Measurements from ENCODE around the gene PLXNC1. TPM values are rescaled to one million over a fixed set of nuclear protein-coding genes. Genes with fewer than 3 reads are reported as not detected.

The PLXNC1 gene
- total RNA-seq, 1 donor from 2014 or later, result 4.9 TPM

GRCh38 chr12:94273272-94273671 lies 124.9 kb downstream of the PLXNC1 start:
- Mint-ChIP-seq H3K4me3 (ENCODE audit: unreplicated experiment) (no peak overlapping the region), H3K27ac (ENCODE audit: unreplicated experiment) (no peak overlapping the region), H3K9me3 (ENCODE audit: unreplicated experiment) (peaks cover 6% of the 10 kb centered on the region), H3K4me1 (ENCODE audit: low read depth, unreplicated experiment) (no peaks in the 10 kb centered on the region), H3K27me3 (ENCODE audit: unreplicated experiment) (no peaks in the 10 kb centered on the region), H3K36me3 (ENCODE audit: unreplicated experiment) (peaks cover 4% of the 10 kb centered on the region)
- no peak for TF ChIP-seq CTCF (IDR thresholded peaks at IDR 0.05; ENCODE audit: partially characterized antibody, unreplicated experiment)
- no peak for DNase-seq

- H3K27me3 Mint-ChIP-seq (ENCODE audit: unreplicated experiment), result no peaks in the 10 kb centered on the region
- H3K27ac Mint-ChIP-seq (ENCODE audit: unreplicated experiment), result no peak overlapping the region
- H3K36me3 Mint-ChIP-seq (ENCODE audit: unreplicated experiment), result peaks cover 4% of the 10 kb centered on the region
- peaks cover 6% of the 10 kb centered on the region for H3K9me3 Mint-ChIP-seq (ENCODE audit: unreplicated experiment)
- peaks cover 3% of the 10 kb centered on the region for H3K4me1 Mint-ChIP-seq (ENCODE audit: low read depth, unreplicated experiment)
- TF ChIP-seq CTCF (IDR thresholded peaks at IDR 0.05; ENCODE audit: partially characterized antibody, unreplicated experiment), result no peak
- DNase-seq, result no peak
- H3K4me3 Mint-ChIP-seq (ENCODE audit: unreplicated experiment), result no peak overlapping the region
These were observed 128.3 kb downstream of the PLXNC1 start for GRCh38 chr12:94276725-94277124.

GRCh38 chr12:94277426-94278000 lies 129.1 kb downstream of the PLXNC1 start:
- DNase-seq, result no peak
- Mint-ChIP-seq H3K36me3 (ENCODE audit: unreplicated experiment) (peaks cover 4% of the 10 kb centered on the region), H3K27ac (ENCODE audit: unreplicated experiment) (no peak overlapping the region), H3K4me1 (ENCODE audit: low read depth, unreplicated experiment) (peaks cover 3% of the 10 kb centered on the region), H3K4me3 (ENCODE audit: unreplicated experiment) (no peak overlapping the region), H3K27me3 (ENCODE audit: unreplicated experiment) (no peaks in the 10 kb centered on the region), H3K9me3 (ENCODE audit: unreplicated experiment) (peaks cover 6% of the 10 kb centered on the region)
- no peak for TF ChIP-seq CTCF (IDR thresholded peaks at IDR 0.05; ENCODE audit: partially characterized antibody, unreplicated experiment)

DNA sequence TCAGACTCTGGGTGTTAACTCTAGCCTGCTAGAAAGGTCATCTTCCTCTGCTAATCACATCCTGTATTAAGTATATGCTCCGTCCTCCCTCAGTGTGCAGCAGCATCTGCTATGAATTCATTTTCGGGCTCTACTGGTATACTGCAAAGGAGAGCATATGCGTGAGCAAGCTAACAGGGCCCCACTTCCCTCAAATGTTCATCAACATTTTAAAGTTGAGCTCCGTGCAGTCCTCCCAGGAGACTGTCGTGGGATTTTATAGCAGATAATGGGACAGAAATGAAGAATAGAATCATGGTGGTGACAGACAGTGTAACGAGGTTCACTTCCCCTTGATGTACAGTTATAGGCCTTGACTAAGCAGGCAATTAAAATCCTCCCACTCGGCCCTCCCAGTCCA lies 131.7 kb downstream of the PLXNC1 start:
- Mint-ChIP-seq H3K4me3 (ENCODE audit: unreplicated experiment) (no peak overlapping the region), H3K4me1 (ENCODE audit: low read depth, unreplicated experiment) (peaks cover 3% of the 10 kb centered on the region), H3K9me3 (ENCODE audit: unreplicated experiment) (peaks cover 3% of the 10 kb centered on the region), H3K36me3 (ENCODE audit: unreplicated experiment) (no peaks in the 10 kb centered on the region), H3K27me3 (ENCODE audit: unreplicated experiment) (no peaks in the 10 kb centered on the region), H3K27ac (ENCODE audit: unreplicated experiment) (no peak overlapping the region)
- DNase-seq, result no peak
- no peak for TF ChIP-seq CTCF (IDR thresholded peaks at IDR 0.05; ENCODE audit: partially characterized antibody, unreplicated experiment)

- H3K9me3 Mint-ChIP-seq (ENCODE audit: unreplicated experiment), result peaks cover 3% of the 10 kb centered on the region
- no peak overlapping the region for H3K27ac Mint-ChIP-seq (ENCODE audit: unreplicated experiment)
- DNase-seq, result no peak
- H3K4me1 Mint-ChIP-seq (ENCODE audit: low read depth, unreplicated experiment), result peaks cover 3% of the 10 kb centered on the region
- H3K36me3 Mint-ChIP-seq (ENCODE audit: unreplicated experiment), result peaks cover 4% of the 10 kb centered on the region
- no peak for TF ChIP-seq CTCF (IDR thresholded peaks at IDR 0.05; ENCODE audit: partially characterized antibody, unreplicated experiment)
- H3K4me3 Mint-ChIP-seq (ENCODE audit: unreplicated experiment), result no peak overlapping the region
- H3K27me3 Mint-ChIP-seq (ENCODE audit: unreplicated experiment), result no peaks in the 10 kb centered on the region
These were observed 134.3 kb downstream of the PLXNC1 start for GRCh38 chr12:94282675-94283074.
